Fibroblast of villous mesenchyme (primary cell): ENCODE measurements around the gene PRDM16. TPM values are rescaled to one million over a fixed set of nuclear protein-coding genes. Genes with fewer than 3 reads are reported as not detected.
"Not testable (repeated sequence)": the region's sequence is repeated elsewhere in the genome, so short reads cannot be mapped to it uniquely, and the experiment has no call there.

ENCODE experiments used
- DNase-seq: peaks from one replicate; pipeline ENCODE4 v3.0.0-alpha.2; 2010; ENCODE audit warnings: low read depth
- H3K4me3 ChIP-seq: 2 replicates; pipeline ENCODE4 v1.5.1; 2011; ENCODE audit warnings: low read depth, mild to moderate bottlenecking, low read length
- CTCF ChIP-seq: IDR thresholded peaks from 2 replicates; pipeline ENCODE4 v1.5.1; 2012; ENCODE audit warnings: low read depth, mild to moderate bottlenecking, low read length; ENCODE audit not compliant: insufficient read depth
- total RNA-seq: library from RNA; depleted of rRNA; stranded (reverse); fragments of >200 nt; gene quantifications from 2 replicates; pipeline ENCODE4 v1.2.3, GENCODE V29; 2012

Gene PRDM16
- total RNA-seq, 1 donor: 1.7 TPM

GRCh38 chr1:3084154-3084553 lies 15.2 kb downstream of the PRDM16 start:
- no peak for TF ChIP-seq CTCF
- DNase-seq: no peak
- H3K4me3 ChIP-seq: no peak overlapping the region

- H3K4me3 ChIP-seq: no peak overlapping the region
- no peak for TF ChIP-seq CTCF
- DNase-seq: no peak
These were observed 15.7 kb downstream of the PRDM16 start for GRCh38 chr1:3084726-3085125.

- no peak for DNase-seq
- no peak overlapping the region for H3K4me3 ChIP-seq
- TF ChIP-seq CTCF: no peak
These were observed 16.7 kb downstream of the PRDM16 start for GRCh38 chr1:3085721-3086120.

GRCh38 chr1:3086272-3086974 lies 17.4 kb downstream of the PRDM16 start:
- no peak overlapping the region for H3K4me3 ChIP-seq
- TF ChIP-seq CTCF: no peak
- no peak for DNase-seq

GRCh38 chr1:3087049-3087448 lies 18.0 kb downstream of the PRDM16 start:
- no peak for DNase-seq
- H3K4me3 ChIP-seq: no peak overlapping the region
- no peak for TF ChIP-seq CTCF

GRCh38 chr1:3087946-3088668 lies 19.1 kb downstream of the PRDM16 start:
- not testable (repeated sequence) for DNase-seq, H3K4me3 ChIP-seq

- TF ChIP-seq CTCF: no peak
- DNase-seq: no peak
- no peak overlapping the region for H3K4me3 ChIP-seq
These were observed 20.5 kb downstream of the PRDM16 start for GRCh38 chr1:3089490-3089889.
